ENCODE data around the gene ANKS3. TPM values are rescaled to one million over a fixed set of nuclear protein-coding genes. Genes with fewer than 3 reads are reported as not detected.

The ANKS3 gene
- total RNA-seq, 1 experiment from 2014 or later: 25.5 TPM

DNA sequence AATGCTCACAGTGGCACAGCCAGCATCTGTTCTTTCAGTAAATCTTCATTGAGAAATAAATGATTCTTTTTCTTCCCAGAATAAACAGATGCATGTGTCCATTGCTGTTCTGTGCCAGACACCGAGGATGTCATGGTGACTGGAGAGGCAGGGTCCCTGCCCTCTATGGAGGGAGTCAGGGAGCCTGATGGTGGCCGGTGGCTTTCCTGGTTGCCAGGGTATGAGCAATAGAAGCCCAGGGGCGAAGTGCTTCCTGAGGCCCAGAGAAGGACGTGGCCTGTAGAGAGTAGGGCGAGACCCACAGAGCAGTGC, 70.7 kb downstream of the ANKS3 start:
- intact Hi-C loops (cut with micrococcal nuclease): no loop called here
- Histone ChIP-seq H3K9me2 (ENCODE audit: insufficient read depth) (no peaks in the 10 kb centered on the region), H3K79me2 (ENCODE audit: insufficient read depth, low read length) (no peaks in the 10 kb centered on the region), H3K36me3 (ENCODE audit: control insufficient read depth in 1 of 2, insufficient read depth in 2 of 2, low read length in 2 of 2) (peaks cover 7 to 10% of the 10 kb centered on the region in 2 experiments), H3K27ac (ENCODE audit: low read depth, low read length) (no peak overlapping the region), H3K4me1 (ENCODE audit: control insufficient read depth in 1 of 2, insufficient read depth in 2 of 2, low read length in 2 of 2) (0 out of 4 replicates have a peak, but pooled peaks cover 0 to 10% of the 10 kb centered on the region in 2 experiments), H3K27me3 (ENCODE audit: insufficient read depth, low read length) (no peaks in the 10 kb centered on the region), H3K9ac (ENCODE audit: low read length) (no peak overlapping the region), H2AFZ (ENCODE audit: low read depth, low read length, poor library complexity, severe bottlenecking) (no peak overlapping the region), H3K4me3 (replicated peaks in 1 of 2; ENCODE audit: low read depth in 1 of 2, low read length in 2 of 2) (no peak overlapping the region), H3K9me3 (ENCODE audit: control insufficient read depth in 1 of 2, insufficient read depth in 1 of 2, low read depth in 1 of 2, low read length in 2 of 2) (no peaks in the 10 kb centered on the region), H3K4me2 (ENCODE audit: low read length) (no peak overlapping the region), H4K20me1 (ENCODE audit: insufficient read depth) (no peaks in the 10 kb centered on the region)
- no TSS peak for BruUV-seq (replicated peaks)
- CTCF ChIA-PET: no interaction called here
- TF ChIP-seq SRF (IDR thresholded peaks at IDR 0.05; ENCODE audit: low read depth) (no peak), EZH2 (IDR thresholded peaks at IDR 0.05) (no peak), SP1 (IDR thresholded peaks at IDR 0.05; ENCODE audit: low read depth) (no peak), CBX3 (IDR thresholded peaks at IDR 0.05; ENCODE audit: low read depth) (no peak), YY1 (IDR thresholded peaks at IDR 0.05; ENCODE audit: extremely low read depth, insufficient replicate concordance, low read depth, low read length) (no peak), JUND (IDR thresholded peaks at IDR 0.05) (no peak), CEBPB (IDR thresholded peaks at IDR 0.05; ENCODE audit: low read depth) (no peak), ELF1 (IDR thresholded peaks at IDR 0.05; ENCODE audit: borderline replicate concordance, low read depth) (no peak), ZNF274 (IDR thresholded peaks at IDR 0.05; ENCODE audit: low read depth, low read length) (no peak), RAD21 (IDR thresholded peaks at IDR 0.05; ENCODE audit: low read depth) (no peak), FOSL1 (IDR thresholded peaks at IDR 0.05; ENCODE audit: low read depth) (no peak)
- TF ChIP-seq, protein P1, sequence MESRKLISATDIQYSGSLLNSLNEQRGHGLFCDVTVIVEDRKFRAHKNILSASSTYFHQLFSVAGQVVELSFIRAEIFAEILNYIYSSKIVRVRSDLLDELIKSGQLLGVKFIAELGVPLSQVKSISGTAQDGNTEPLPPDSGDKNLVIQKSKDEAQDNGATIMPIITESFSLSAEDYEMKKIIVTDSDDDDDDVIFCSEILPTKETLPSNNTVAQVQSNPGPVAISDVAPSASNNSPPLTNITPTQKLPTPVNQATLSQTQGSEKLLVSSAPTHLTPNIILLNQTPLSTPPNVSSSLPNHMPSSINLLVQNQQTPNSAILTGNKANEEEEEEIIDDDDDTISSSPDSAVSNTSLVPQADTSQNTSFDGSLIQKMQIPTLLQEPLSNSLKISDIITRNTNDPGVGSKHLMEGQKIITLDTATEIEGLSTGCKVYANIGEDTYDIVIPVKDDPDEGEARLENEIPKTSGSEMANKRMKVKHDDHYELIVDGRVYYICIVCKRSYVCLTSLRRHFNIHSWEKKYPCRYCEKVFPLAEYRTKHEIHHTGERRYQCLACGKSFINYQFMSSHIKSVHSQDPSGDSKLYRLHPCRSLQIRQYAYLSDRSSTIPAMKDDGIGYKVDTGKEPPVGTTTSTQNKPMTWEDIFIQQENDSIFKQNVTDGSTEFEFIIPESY (IDR thresholded peaks at IDR 0.05; ENCODE audit: extremely low read depth, insufficient replicate concordance, low read length): no peak
- TF ChIP-seq, protein P2, sequence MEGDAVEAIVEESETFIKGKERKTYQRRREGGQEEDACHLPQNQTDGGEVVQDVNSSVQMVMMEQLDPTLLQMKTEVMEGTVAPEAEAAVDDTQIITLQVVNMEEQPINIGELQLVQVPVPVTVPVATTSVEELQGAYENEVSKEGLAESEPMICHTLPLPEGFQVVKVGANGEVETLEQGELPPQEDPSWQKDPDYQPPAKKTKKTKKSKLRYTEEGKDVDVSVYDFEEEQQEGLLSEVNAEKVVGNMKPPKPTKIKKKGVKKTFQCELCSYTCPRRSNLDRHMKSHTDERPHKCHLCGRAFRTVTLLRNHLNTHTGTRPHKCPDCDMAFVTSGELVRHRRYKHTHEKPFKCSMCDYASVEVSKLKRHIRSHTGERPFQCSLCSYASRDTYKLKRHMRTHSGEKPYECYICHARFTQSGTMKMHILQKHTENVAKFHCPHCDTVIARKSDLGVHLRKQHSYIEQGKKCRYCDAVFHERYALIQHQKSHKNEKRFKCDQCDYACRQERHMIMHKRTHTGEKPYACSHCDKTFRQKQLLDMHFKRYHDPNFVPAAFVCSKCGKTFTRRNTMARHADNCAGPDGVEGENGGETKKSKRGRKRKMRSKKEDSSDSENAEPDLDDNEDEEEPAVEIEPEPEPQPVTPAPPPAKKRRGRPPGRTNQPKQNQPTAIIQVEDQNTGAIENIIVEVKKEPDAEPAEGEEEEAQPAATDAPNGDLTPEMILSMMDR (IDR thresholded peaks at IDR 0.05 in 2 of 3, conservative IDR thresholded peaks at IDR 0.05 in 1 of 3; ENCODE audit: borderline replicate concordance in 1 of 3, insufficient read depth in 1 of 3, low read depth in 2 of 3, low read length in 2 of 3): no peak
- TF ChIP-seq, protein P3, sequence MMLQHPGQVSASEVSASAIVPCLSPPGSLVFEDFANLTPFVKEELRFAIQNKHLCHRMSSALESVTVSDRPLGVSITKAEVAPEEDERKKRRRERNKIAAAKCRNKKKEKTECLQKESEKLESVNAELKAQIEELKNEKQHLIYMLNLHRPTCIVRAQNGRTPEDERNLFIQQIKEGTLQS (IDR thresholded peaks at IDR 0.05): no peak
- TF ChIP-seq, protein P4, sequence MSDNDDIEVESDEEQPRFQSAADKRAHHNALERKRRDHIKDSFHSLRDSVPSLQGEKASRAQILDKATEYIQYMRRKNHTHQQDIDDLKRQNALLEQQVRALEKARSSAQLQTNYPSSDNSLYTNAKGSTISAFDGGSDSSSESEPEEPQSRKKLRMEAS (IDR thresholded peaks at IDR 0.05): no peak
- POLR2A ChIA-PET: no interaction called here
- ATAC-seq: no peak
- RAD21 ChIA-PET (ENCODE audit: low non-redundant PET in 1 of 2, low total read pairs in 2 of 2, uncharacterized antibody in 2 of 2, unreplicated experiment in 2 of 2): no interaction called here
- no peak for DNase-seq (ENCODE audit: low read depth, low spot score)
